Smooth muscle cell (in vitro differentiated cells): ENCODE measurements around the gene SLC9A9. TPM values are rescaled to one million over a fixed set of nuclear protein-coding genes. Genes with fewer than 3 reads are reported as not detected.

Source experiments
- DNase-seq: peaks from one replicate; lab custom pipeline; 2025; ENCODE audit not compliant: unreplicated experiment; lab: John Stamatoyannopoulos, UW
- H2AFZ ChIP-seq: fragments of 200-600 bp; sonication (generic); 2 replicates; pipeline ENCODE4 v1.6.0; 2016; ENCODE audit warnings: antibody characterized with exemption, low read depth, mild to moderate bottlenecking
- H3F3A ChIP-seq: fragments of 200-600 bp; sonication (generic); 2 replicates; pipeline ENCODE4 v1.6.0; 2017; ENCODE audit warnings: antibody characterized with exemption, low read depth
- H3K27ac ChIP-seq: fragments of 200-600 bp; sonication (generic); 2 replicates; pipeline ENCODE4 v1.5.1; 2016; ENCODE audit warnings: low read depth, mild to moderate bottlenecking
- H3K27me3 ChIP-seq: fragments of 200-600 bp; sonication (generic); 2 replicates; pipeline ENCODE4 v1.6.1; 2016; ENCODE audit warnings: low read depth, mild to moderate bottlenecking
- H3K36me3 ChIP-seq: fragments of 200-600 bp; sonication (generic); 2 replicates; pipeline ENCODE4 v1.5.1; 2016; ENCODE audit warnings: low read depth
- H3K4me1 ChIP-seq: fragments of 200-600 bp; sonication (generic); 2 replicates; pipeline ENCODE4 v1.5.1; 2016; ENCODE audit warnings: low read depth
- H3K4me2 ChIP-seq: fragments of 200-600 bp; sonication (generic); 2 replicates; pipeline ENCODE4 v1.6.0; 2016; ENCODE audit warnings: mild to moderate bottlenecking
- H3K4me3 ChIP-seq: fragments of 200-600 bp; sonication (generic); 2 replicates; pipeline ENCODE4 v1.5.1; 2016; ENCODE audit warnings: mild to moderate bottlenecking
- H3K79me2 ChIP-seq: fragments of 200-600 bp; sonication (generic); 2 replicates; pipeline ENCODE4 v1.6.0; 2016; ENCODE audit warnings: low read depth, mild to moderate bottlenecking
- H3K9ac ChIP-seq: fragments of 200-600 bp; sonication (generic); 2 replicates; pipeline ENCODE4 v1.6.0; 2016; ENCODE audit warnings: low read depth
- H3K9me3 ChIP-seq: fragments of 200-600 bp; sonication (generic); replicated peaks from 2 replicates; pipeline ENCODE4 v1.5.1; 2016; ENCODE audit warnings: low read depth
- H4K20me1 ChIP-seq: fragments of 200-600 bp; sonication (generic); 2 replicates; pipeline ENCODE4 v1.6.0; 2016; ENCODE audit warnings: low read depth
- CTCF ChIP-seq: fragments of 200-600 bp; sonication (generic); IDR thresholded peaks from 2 replicates; pipeline ENCODE4 v1.5.1; 2017; ENCODE audit warnings: borderline replicate concordance, mild to moderate bottlenecking, antibody characterized with exemption; ENCODE audit not compliant: insufficient read depth, poor library complexity, severe bottlenecking
- WGBS: methylation state at CpG from one replicate; pipeline ENCODE4 v1.1.7; 2016; ENCODE audit warnings: low lambda C conversion rate; 5-methylcytosine and 5-hydroxymethylcytosine counted together
- polyA plus RNA-seq: library from polyadenylated mRNA; unstranded; fragments of >200 nt; fragmentation: Nextera tagmentation; extraction: Ambion mirVana; gene quantifications from 2 replicates; pipeline ENCODE4 v1.2.1, GENCODE V29; 2016
- total RNA-seq: library from RNA; depleted of rRNA; stranded (reverse); fragments of >200 nt; gene quantifications from 2 replicates; pipeline ENCODE4 v1.2.3, GENCODE V29; 2014

Gene SLC9A9
- total and polyA plus RNA-seq, 2 experiments from 2014 or later: 4.0 to 8.9 TPM

- no peaks in the 10 kb centered on the region for H3F3A ChIP-seq
- H4K20me1 ChIP-seq: no peaks in the 10 kb centered on the region
- H3K27me3 ChIP-seq: no peaks in the 10 kb centered on the region
- no peak overlapping the region for H2AFZ ChIP-seq
- H3K4me1 ChIP-seq: no peaks in the 10 kb centered on the region
- H3K4me2 ChIP-seq: no peak overlapping the region
- no peaks in the 10 kb centered on the region for H3K36me3 ChIP-seq
- DNase-seq: no peak
- no peak for TF ChIP-seq CTCF
- H3K9ac ChIP-seq: no peak overlapping the region
- H3K27ac ChIP-seq: no peak overlapping the region
- H3K4me3 ChIP-seq: no peak overlapping the region
- H3K79me2 ChIP-seq: no peaks in the 10 kb centered on the region
- H3K9me3 ChIP-seq: no peaks in the 10 kb centered on the region
- 92% methylated on average over 3 of the region's 3 CpGs for WGBS
Observed at GRCh38 chr3:143605233-143605950, 242.9 kb downstream of the SLC9A9 start.

GRCh38 chr3:143604402-143605185, 243.7 kb downstream of the SLC9A9 start:
- Histone ChIP-seq H3K36me3 (no peaks in the 10 kb centered on the region), H3K9ac (no peak overlapping the region), H4K20me1 (no peaks in the 10 kb centered on the region), H3K27ac (no peak overlapping the region), H2AFZ (no peak overlapping the region), H3K4me2 (no peak overlapping the region), H3K4me3 (no peak overlapping the region), H3K27me3 (no peaks in the 10 kb centered on the region), H3K4me1 (no peaks in the 10 kb centered on the region), H3K79me2 (no peaks in the 10 kb centered on the region), H3F3A (no peaks in the 10 kb centered on the region), H3K9me3 (no peaks in the 10 kb centered on the region)
- 94% methylated on average over 5 of the region's 5 CpGs for WGBS
- DNase-seq: no peak
- no peak for TF ChIP-seq CTCF

- no peak for DNase-seq
Observed at GRCh38 chr3:143603774-143604173, 244.5 kb downstream of the SLC9A9 start.

More at GRCh38 chr3:143603774-143604173, 244.5 kb downstream of the SLC9A9 start:
- Histone ChIP-seq H3K4me3 (no peak overlapping the region), H2AFZ (no peak overlapping the region), H3K9ac (no peak overlapping the region), H3K4me2 (no peak overlapping the region), H3K4me1 (no peaks in the 10 kb centered on the region), H3K27me3 (no peaks in the 10 kb centered on the region), H3K9me3 (no peaks in the 10 kb centered on the region), H3F3A (no peaks in the 10 kb centered on the region), H4K20me1 (no peaks in the 10 kb centered on the region), H3K27ac (no peak overlapping the region), H3K79me2 (no peaks in the 10 kb centered on the region), H3K36me3 (no peaks in the 10 kb centered on the region)
- 95% methylated on average over 5 of the region's 5 CpGs for WGBS
- TF ChIP-seq CTCF: no peak
